HUES6 (cell line): ENCODE data around the gene TULP4.

Source experiments
- H3K27ac ChIP-seq: 2 replicates; pipeline ENCODE4 v1.7.0; 2013; ENCODE audit warnings: low read depth, mild to moderate bottlenecking, low read length, inconsistent platforms
- H3K27me3 ChIP-seq: 2 replicates; pipeline ENCODE4 v1.6.1; 2013; ENCODE audit warnings: low read length; ENCODE audit not compliant: control insufficient read depth, insufficient read depth
- H3K36me3 ChIP-seq: 2 replicates; pipeline ENCODE4 v1.6.1; 2013; ENCODE audit warnings: low read length; ENCODE audit not compliant: control insufficient read depth, insufficient read depth
- H3K4me1 ChIP-seq: 2 replicates; pipeline ENCODE4 v1.6.1; 2013; ENCODE audit warnings: low read length; ENCODE audit not compliant: control insufficient read depth, insufficient read depth
- H3K4me3 ChIP-seq: 2 replicates; pipeline ENCODE4 v1.5.1; 2013; ENCODE audit warnings: low read depth, low read length
- H3K9ac ChIP-seq: one replicate; pipeline ENCODE4 v1.6.1; 2013; ENCODE audit warnings: mild to moderate bottlenecking, low read length
- H3K9me3 ChIP-seq: 2 replicates; pipeline ENCODE4 v1.6.1; 2013; ENCODE audit warnings: low read depth, low read length; ENCODE audit not compliant: control insufficient read depth, insufficient read depth

Gene TULP4

GRCh38 chr6:158283304-158283980, 28.8 kb upstream of the TULP4 start:
- Histone ChIP-seq H3K9me3 (no peaks in the 10 kb centered on the region), H3K9ac (no peak overlapping the region), H3K4me1 (peaks cover 29% of the 10 kb centered on the region), H3K36me3 (no peaks in the 10 kb centered on the region), H3K4me3 (no peak overlapping the region), H3K27me3 (no peaks in the 10 kb centered on the region), H3K27ac (peak overlapping the region; percentile 27)

GRCh38 chr6:158284007-158284875, 28.0 kb upstream of the TULP4 start:
- Histone ChIP-seq H3K27ac (peak overlapping the region; percentile 27), H3K4me3 (no peak overlapping the region), H3K9ac (peak overlapping the region; percentile 7)

GRCh38 chr6:158284876-158285655, 27.2 kb upstream of the TULP4 start:
- Histone ChIP-seq H3K4me1 (peaks cover 29% of the 10 kb centered on the region), H3K9ac (no peak overlapping the region), H3K27me3 (no peaks in the 10 kb centered on the region), H3K27ac (no peak overlapping the region), H3K4me3 (no peak overlapping the region), H3K36me3 (no peaks in the 10 kb centered on the region), H3K9me3 (no peaks in the 10 kb centered on the region)

More at GRCh38 chr6:158284007-158284875, 28.0 kb upstream of the TULP4 start:
- Histone ChIP-seq H3K36me3 (no peaks in the 10 kb centered on the region), H3K27me3 (no peaks in the 10 kb centered on the region), H3K9me3 (no peaks in the 10 kb centered on the region), H3K4me1 (peaks cover 29% of the 10 kb centered on the region)

GRCh38 chr6:158285656-158286021, 26.6 kb upstream of the TULP4 start:
- no peaks in the 10 kb centered on the region for H3K9me3 ChIP-seq
- H3K27ac ChIP-seq = no peak overlapping the region
- no peaks in the 10 kb centered on the region for H3K27me3 ChIP-seq
- no peak overlapping the region for H3K4me3 ChIP-seq
- H3K4me1 ChIP-seq = peaks cover 29% of the 10 kb centered on the region
- no peaks in the 10 kb centered on the region for H3K36me3 ChIP-seq
- H3K9ac ChIP-seq = no peak overlapping the region

- H3K36me3 ChIP-seq = no peaks in the 10 kb centered on the region
- no peak overlapping the region for H3K27ac ChIP-seq
- H3K4me3 ChIP-seq = no peak overlapping the region
- H3K9ac ChIP-seq = no peak overlapping the region
- H3K27me3 ChIP-seq = no peaks in the 10 kb centered on the region
- no peaks in the 10 kb centered on the region for H3K9me3 ChIP-seq
- H3K4me1 ChIP-seq = peaks cover 29% of the 10 kb centered on the region
These were observed 25.9 kb upstream of the TULP4 start for GRCh38 chr6:158286413-158286812.

GRCh38 chr6:158287047-158287446, 25.2 kb upstream of the TULP4 start:
- Histone ChIP-seq H3K27ac (no peak overlapping the region), H3K4me3 (no peak overlapping the region), H3K9me3 (no peaks in the 10 kb centered on the region; the same call in 1 of the 2 replicates), H3K4me1 (peaks cover 29% of the 10 kb centered on the region), H3K27me3 (no peaks in the 10 kb centered on the region), H3K36me3 (no peaks in the 10 kb centered on the region), H3K9ac (no peak overlapping the region)

- H3K4me1 ChIP-seq = peaks cover 8% of the 10 kb centered on the region
- no peak overlapping the region for H3K9ac ChIP-seq
- H3K9me3 ChIP-seq = peaks cover 8% of the 10 kb centered on the region; the same call in 1 of the 2 replicates
- no peaks in the 10 kb centered on the region for H3K27me3 ChIP-seq
- peaks cover 14% of the 10 kb centered on the region for H3K36me3 ChIP-seq
- H3K27ac ChIP-seq = no peak overlapping the region
- no peak overlapping the region for H3K4me3 ChIP-seq
These were observed 22.2 kb upstream of the TULP4 start for GRCh38 chr6:158290040-158290439.

GRCh38 chr6:158290659-158291058, 21.6 kb upstream of the TULP4 start:
- H3K27ac ChIP-seq = no peak overlapping the region

GRCh38 chr6:158292016-158292415, 20.2 kb upstream of the TULP4 start:
- Histone ChIP-seq H3K27me3 (no peaks in the 10 kb centered on the region), H3K27ac (no peak overlapping the region), H3K4me1 (no peaks in the 10 kb centered on the region), H3K9me3 (peaks cover 21% of the 10 kb centered on the region), H3K36me3 (peaks cover 25% of the 10 kb centered on the region), H3K9ac (no peak overlapping the region), H3K4me3 (no peak overlapping the region)

More at GRCh38 chr6:158290659-158291058, 21.6 kb upstream of the TULP4 start:
- no peaks in the 10 kb centered on the region for H3K27me3 ChIP-seq
- H3K36me3 ChIP-seq = peaks cover 16% of the 10 kb centered on the region
- peaks cover 12% of the 10 kb centered on the region; the same call in 1 of the 2 replicates for H3K9me3 ChIP-seq
- peaks cover 3% of the 10 kb centered on the region for H3K4me1 ChIP-seq
- no peak overlapping the region for H3K9ac ChIP-seq
- no peak overlapping the region for H3K4me3 ChIP-seq

GRCh38 chr6:158293122-158293521, 19.1 kb upstream of the TULP4 start:
- Histone ChIP-seq H3K4me1 (no peaks in the 10 kb centered on the region), H3K27ac (no peak overlapping the region), H3K27me3 (no peaks in the 10 kb centered on the region), H3K36me3 (peaks cover 32% of the 10 kb centered on the region), H3K4me3 (no peak overlapping the region), H3K9ac (no peak overlapping the region), H3K9me3 (peaks cover 28% of the 10 kb centered on the region)
